Prostate gland (tissue), 2 donors: ENCODE results near the gene ATXN10. TPM values are rescaled to one million over a fixed set of nuclear protein-coding genes. Genes with fewer than 3 reads are reported as not detected.

Experiments used
- DNase-seq: peaks from one replicate; pipeline ENCODE4 v3.0.0-alpha.2; 2019; ENCODE audit warnings: low spot score
- H3K27ac ChIP-seq, 2 donors: fragments of 200-600 bp; sonication (generic); 2 replicates each; pipeline ENCODE4 v1.5.1; 2017 to 2019
- H3K27me3 ChIP-seq: fragments of 200-600 bp; sonication (generic); replicated peaks from 2 replicates; pipeline ENCODE4 v1.5.1; 2019; ENCODE audit not compliant: insufficient read depth
- H3K36me3 ChIP-seq, 2 donors: fragments of 200-600 bp; sonication (generic); 1 replicate in 1 of 2; 2 replicates in 1 of 2; pipeline versions ENCODE4 v1.5.1 to v1.8.1; 2017 to 2019
- H3K4me1 ChIP-seq: fragments of 200-600 bp; sonication (generic); replicated peaks from 2 replicates; pipeline ENCODE4 v1.5.1; 2019
- H3K4me3 ChIP-seq, 2 donors: fragments of 200-600 bp; sonication (generic); 2 replicates each; pipeline ENCODE4 v1.5.1; 2017 to 2019
- H3K9me3 ChIP-seq: fragments of 200-600 bp; sonication (generic); 2 replicates; pipeline ENCODE4 v1.5.1; 2017
- POLR2A ChIP-seq: fragments of 450-650 bp; IDR thresholded peaks from one replicate; pipeline ENCODE4 v1.6.1; 2016; ENCODE audit warnings: antibody characterized with exemption, mild to moderate bottlenecking
- POLR2AphosphoS5 ChIP-seq: sonication (generic); formaldehyde crosslinking; IDR thresholded peaks from one replicate; pipeline ENCODE4 v1.6.1; 2017; ENCODE audit warnings: antibody characterized with exemption
- WGBS: methylation state at CpG from one replicate; pipeline ENCODE4 v1.1.5; 2018; 5-methylcytosine and 5-hydroxymethylcytosine counted together
- intact Hi-C: fragments of 100-400 bp; cut with DNase I; formaldehyde crosslinking; loops from one replicate; pipeline ENCODE4 v1.14.2; 2022
- total RNA-seq, 2 donors: library from RNA; depleted of rRNA; stranded (reverse); fragments of >200 nt; gene quantifications; one replicate each; pipeline ENCODE4 v1.1.0, GENCODE V29; 2016
- TF ChIP-seq, protein P1 (sequence below), 4 experiments: fragments of 200-600 bp in 2 of 4; fragments of 450-650 bp in 2 of 4; sonication (generic) in 2 of 4; IDR thresholded peaks; 1 replicate in 3 of 4; 2 replicates in 1 of 4; pipeline ENCODE4 v1.5.1; 2016 to 2019; ENCODE audit warnings: antibody characterized with exemption in 4 of 4, mild to moderate bottlenecking in 2 of 4, moderate library complexity in 2 of 4

The ATXN10 gene
- total RNA-seq, 2 donors from 2014 or later, result 125 to 148 TPM

DNA sequence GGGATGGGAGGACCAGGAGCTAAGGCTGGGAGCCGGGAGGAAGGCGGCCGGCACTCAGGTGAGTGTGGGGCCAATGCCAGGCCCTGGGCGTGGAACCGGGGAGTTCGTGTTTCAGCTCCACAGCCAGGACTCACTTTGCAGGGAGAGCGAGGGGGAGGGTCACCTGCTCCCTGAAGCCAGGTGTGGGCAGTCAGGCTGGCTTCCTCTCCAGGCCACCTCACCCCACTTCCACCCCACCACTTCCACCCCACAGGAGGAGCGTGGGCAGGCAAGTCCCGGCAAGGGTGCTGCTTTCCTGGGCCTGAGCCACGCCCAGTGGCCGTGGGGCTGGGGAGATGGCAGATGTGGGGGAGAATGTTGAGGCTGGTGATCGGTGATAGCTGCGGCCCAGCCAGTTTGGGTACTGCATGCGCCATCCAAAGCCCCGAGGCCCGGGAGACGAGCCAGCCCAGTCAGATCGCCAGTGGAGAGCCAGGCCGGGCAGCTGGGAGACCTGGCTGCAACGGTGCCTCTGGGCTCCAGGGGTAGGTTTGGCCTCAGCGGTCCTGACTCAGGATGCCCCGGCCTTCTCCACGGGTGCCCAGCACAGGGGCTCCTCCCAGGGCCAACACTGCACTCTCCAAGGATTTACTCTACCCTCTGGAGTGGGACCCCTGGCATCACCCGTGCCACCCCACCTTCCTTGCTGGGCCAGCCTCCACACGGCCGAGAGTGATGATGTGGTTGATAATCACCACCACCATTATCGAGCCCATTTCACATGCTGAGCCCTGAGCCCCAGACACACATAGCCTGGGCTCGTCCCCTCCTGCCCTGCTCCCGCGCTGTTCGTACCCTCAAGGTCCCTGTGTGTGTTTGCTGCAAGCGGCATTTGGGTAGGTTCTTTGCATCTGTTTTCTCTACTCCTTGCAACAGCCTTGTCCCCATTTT is 211.5 kb downstream of the ATXN10 start:
- Histone ChIP-seq H3K27ac (no peak overlapping the region), H3K9me3 (no peaks in the 10 kb centered on the region), H3K36me3 (no peaks in the 10 kb centered on the region), H3K4me3 (no peak overlapping the region), H3K4me1 (peaks cover 4% of the 10 kb centered on the region), H3K27me3 (no peaks in the 10 kb centered on the region)
- no peak for DNase-seq
- 69% methylated on average over 32 of the region's 32 CpGs for WGBS
- no peak for TF ChIP-seq POLR2AphosphoS5
- TF ChIP-seq, protein P1, sequence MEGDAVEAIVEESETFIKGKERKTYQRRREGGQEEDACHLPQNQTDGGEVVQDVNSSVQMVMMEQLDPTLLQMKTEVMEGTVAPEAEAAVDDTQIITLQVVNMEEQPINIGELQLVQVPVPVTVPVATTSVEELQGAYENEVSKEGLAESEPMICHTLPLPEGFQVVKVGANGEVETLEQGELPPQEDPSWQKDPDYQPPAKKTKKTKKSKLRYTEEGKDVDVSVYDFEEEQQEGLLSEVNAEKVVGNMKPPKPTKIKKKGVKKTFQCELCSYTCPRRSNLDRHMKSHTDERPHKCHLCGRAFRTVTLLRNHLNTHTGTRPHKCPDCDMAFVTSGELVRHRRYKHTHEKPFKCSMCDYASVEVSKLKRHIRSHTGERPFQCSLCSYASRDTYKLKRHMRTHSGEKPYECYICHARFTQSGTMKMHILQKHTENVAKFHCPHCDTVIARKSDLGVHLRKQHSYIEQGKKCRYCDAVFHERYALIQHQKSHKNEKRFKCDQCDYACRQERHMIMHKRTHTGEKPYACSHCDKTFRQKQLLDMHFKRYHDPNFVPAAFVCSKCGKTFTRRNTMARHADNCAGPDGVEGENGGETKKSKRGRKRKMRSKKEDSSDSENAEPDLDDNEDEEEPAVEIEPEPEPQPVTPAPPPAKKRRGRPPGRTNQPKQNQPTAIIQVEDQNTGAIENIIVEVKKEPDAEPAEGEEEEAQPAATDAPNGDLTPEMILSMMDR (IDR thresholded peaks at IDR 0.05), result no peak
- no peak for TF ChIP-seq POLR2A
- intact Hi-C loops, result no loop called here

GRCh38 chr22:45883811-45884170 is 212.2 kb downstream of the ATXN10 start:
- H3K4me1 ChIP-seq, result peaks cover 4% of the 10 kb centered on the region
- H3K9me3 ChIP-seq, result no peaks in the 10 kb centered on the region
- no peak overlapping the region for H3K27ac ChIP-seq
- DNase-seq, result no peak
- no peak overlapping the region for H3K4me3 ChIP-seq
- intact Hi-C loops, result no loop called here
- 88% methylated on average over 8 of the region's 8 CpGs for WGBS
- H3K36me3 ChIP-seq, result no peaks in the 10 kb centered on the region
- H3K27me3 ChIP-seq, result no peaks in the 10 kb centered on the region
- TF ChIP-seq, protein P1 (IDR thresholded peaks at IDR 0.05), result no peak
- TF ChIP-seq POLR2AphosphoS5 (no peak), POLR2A (no peak)

DNA sequence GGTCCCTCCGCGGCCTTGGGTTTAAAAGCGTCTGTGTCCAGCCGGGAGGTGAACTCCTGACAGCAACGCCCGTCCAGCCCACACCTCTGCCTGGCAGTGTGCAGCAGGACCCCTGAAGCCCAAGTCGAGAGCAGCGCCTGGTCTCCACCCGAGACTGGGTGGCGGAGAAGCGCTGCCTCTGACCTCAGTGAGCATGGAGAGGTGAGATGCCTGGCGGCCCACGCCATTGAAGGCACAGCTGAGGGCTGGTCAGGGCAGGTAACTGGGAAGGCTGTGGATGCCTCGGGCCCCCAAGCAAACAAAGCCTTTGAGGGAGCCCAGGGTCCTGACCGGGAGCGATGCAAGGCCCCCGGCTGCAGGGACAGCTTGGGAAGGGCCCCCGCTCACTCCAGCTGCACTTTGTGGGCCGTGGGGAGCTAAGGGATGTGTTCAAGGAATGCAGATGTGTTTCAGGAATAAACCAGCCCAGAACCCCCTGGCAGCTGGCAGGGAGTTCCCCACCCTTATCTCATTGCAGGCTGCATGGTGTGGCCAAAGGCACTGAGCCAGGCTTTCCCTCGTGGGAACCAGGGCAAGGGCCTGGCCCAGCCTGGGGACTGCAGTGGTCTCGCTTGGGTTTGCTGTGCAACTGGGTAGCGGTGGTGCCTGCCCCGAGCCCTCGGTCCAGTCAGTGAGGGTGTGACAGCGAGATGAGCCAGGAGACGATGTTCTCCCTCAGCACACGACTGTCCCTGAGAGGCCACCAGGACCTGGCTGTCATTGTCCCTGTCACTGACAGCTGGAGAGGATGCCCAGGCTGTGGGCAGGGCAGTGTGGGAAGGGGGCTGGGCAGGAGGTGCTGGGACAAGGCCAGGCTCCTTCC is 212.8 kb downstream of the ATXN10 start:
- WGBS, result 83% methylated on average over 27 of the region's 27 CpGs
- Histone ChIP-seq H3K36me3 (no peaks in the 10 kb centered on the region), H3K9me3 (no peaks in the 10 kb centered on the region), H3K27ac (no peak overlapping the region), H3K27me3 (no peaks in the 10 kb centered on the region), H3K4me3 (no peak overlapping the region), H3K4me1 (peaks cover 4% of the 10 kb centered on the region)
- intact Hi-C loops, result no loop called here
- no peak for TF ChIP-seq POLR2A
- DNase-seq, result no peak

GRCh38 chr22:45885171-45885840 is 213.7 kb downstream of the ATXN10 start:
- TF ChIP-seq, protein P1 (IDR thresholded peaks at IDR 0.05), result no peak
- no peak for TF ChIP-seq POLR2A
- TF ChIP-seq POLR2AphosphoS5, result no peak
- H3K36me3 ChIP-seq, result no peaks in the 10 kb centered on the region
- intact Hi-C loops, result no loop called here
- 89% methylated on average over 16 of the region's 16 CpGs for WGBS
- no peaks in the 10 kb centered on the region for H3K9me3 ChIP-seq
- no peaks in the 10 kb centered on the region for H3K27me3 ChIP-seq
- no peak for DNase-seq
- H3K4me3 ChIP-seq, result no peak overlapping the region
- no peak overlapping the region for H3K27ac ChIP-seq
- peaks cover 4% of the 10 kb centered on the region for H3K4me1 ChIP-seq

- Histone ChIP-seq H3K4me1 (peaks cover 4% of the 10 kb centered on the region), H3K9me3 (no peaks in the 10 kb centered on the region), H3K36me3 (no peaks in the 10 kb centered on the region), H3K4me3 (no peak overlapping the region), H3K27ac (no peak overlapping the region), H3K27me3 (no peaks in the 10 kb centered on the region)
- intact Hi-C loops, result no loop called here
- WGBS, result 78% methylated on average over 21 of the region's 21 CpGs
- no peak for DNase-seq
- TF ChIP-seq, protein P1 (IDR thresholded peaks at IDR 0.05), result no peak
- no peak for TF ChIP-seq POLR2A
Measured at GRCh38 chr22:45885941-45886395, 214.3 kb downstream of the ATXN10 start.
